Medulla oblongata (tissue), 1 donor: ENCODE results near the gene SBNO2.

ENCODE experiments used
- DNase-seq: peaks from one replicate; pipeline ENCODE4 v3.0.0-alpha.2; 2015; ENCODE audit errors: extremely low spot score

The SBNO2 gene

GRCh38 chr19:1073063-1073955 is 100.8 kb downstream of the SBNO2 start:
- no peak for DNase-seq

GRCh38 chr19:1072371-1073015 is 101.6 kb downstream of the SBNO2 start:
- no peak for DNase-seq

GRCh38 chr19:1070931-1071791 is 102.9 kb downstream of the SBNO2 start:
- DNase-seq: no peak

- no peak for DNase-seq
Observed at GRCh38 chr19:1070576-1070930, 103.5 kb downstream of the SBNO2 start.

- DNase-seq: peak; percentile 63
Observed at GRCh38 chr19:1069009-1069779, 104.9 kb downstream of the SBNO2 start.

GRCh38 chr19:1068009-1069001 is 105.8 kb downstream of the SBNO2 start:
- DNase-seq: peak; percentile 46

GRCh38 chr19:1067341-1067957 is 106.6 kb downstream of the SBNO2 start:
- no peak for DNase-seq

- peak; percentile 24 for DNase-seq
Observed at GRCh38 chr19:1066748-1067340, 107.2 kb downstream of the SBNO2 start, which contains the start of gene ARHGAP45. Gene ARHGAP45 (plus strand): TSS chr19:1067167. CDS start chr19:1067406, 239 bp downstream.

- DNase-seq: no peak
Observed at GRCh38 chr19:1066251-1066747, 107.8 kb downstream of the SBNO2 start.

GRCh38 chr19:1065606-1066109 is 108.4 kb downstream of the SBNO2 start:
- DNase-seq: no peak

- DNase-seq: no peak
Observed at GRCh38 chr19:1064661-1065605, 109.1 kb downstream of the SBNO2 start.

- no peak for DNase-seq
Observed at GRCh38 chr19:1063909-1064660, 110.0 kb downstream of the SBNO2 start.

GRCh38 chr19:1063030-1063908 is 110.8 kb downstream of the SBNO2 start:
- no peak for DNase-seq

- DNase-seq: no peak
Observed at GRCh38 chr19:1062387-1063029, 111.6 kb downstream of the SBNO2 start.

- no peak for DNase-seq
Observed at GRCh38 chr19:1061987-1062386, 112.1 kb downstream of the SBNO2 start.
